WTC11 (cell line): Measurements from ENCODE around the gene RBP5. TPM values are rescaled to one million over a fixed set of nuclear protein-coding genes. Genes with fewer than 3 reads are reported as not detected.

ENCODE experiments used
- ATAC-seq: fragments of 200-7000 bp; cut with Tn5 transposase; 2 replicates; pipeline ENCODE4 v1.10.0; 2021; ENCODE audit warnings: mild to moderate bottlenecking, moderate library complexity
- CTCF ChIA-PET: fragments of 300-600 bp; sonication (Branson Sonifier 250); formaldehyde crosslinking; loops from one replicate; lab custom pipeline; 2021; ENCODE audit warnings: antibody characterized with exemption; lab: Charles Lee
- POLR2A ChIA-PET: fragments of 350-600 bp; sonication (Branson Sonifier 250); formaldehyde crosslinking; loops from one replicate; lab custom pipeline; 2021; ENCODE audit warnings: antibody characterized with exemption; lab: Charles Lee
- DNase-seq: peaks from one replicate; pipeline ENCODE4 v3.0.0; 2021; ENCODE audit warnings: low spot score
- H3K27ac Mint-ChIP-seq: 2 replicates; pipeline ENCODE4 v1.8.0; 2021; ENCODE audit warnings: mixed read lengths
- H3K27me3 Mint-ChIP-seq: 2 replicates; pipeline ENCODE4 v1.8.0; 2021; ENCODE audit warnings: low read depth, mild to moderate bottlenecking, moderate library complexity, mixed read lengths
- H3K36me3 Mint-ChIP-seq: 2 replicates; pipeline ENCODE4 v1.8.0; 2021; ENCODE audit warnings: mixed read lengths
- H3K4me1 Mint-ChIP-seq: 2 replicates; pipeline ENCODE4 v1.8.0; 2022; ENCODE audit warnings: mixed read lengths
- H3K4me3 Mint-ChIP-seq: 2 replicates; pipeline ENCODE4 v1.8.0; 2021; ENCODE audit warnings: mild to moderate bottlenecking, moderate library complexity, mixed read lengths
- H3K9me3 Mint-ChIP-seq: 2 replicates; pipeline ENCODE4 v1.8.0; 2021; ENCODE audit warnings: mixed read lengths
- AFF4 ChIP-seq: sonication (generic); formaldehyde crosslinking; IDR thresholded peaks from 2 replicates; pipeline ENCODE4 v1.8.1; 2023; ENCODE audit warnings: mild to moderate bottlenecking, missing genetic modification reagents, borderline replicate concordance
- ATF2 ChIP-seq: sonication (generic); formaldehyde crosslinking; IDR thresholded peaks from 2 replicates; pipeline ENCODE4 v1.8.1; 2022; ENCODE audit warnings: low read depth, missing genetic modification reagents, borderline replicate concordance
- ATF6 ChIP-seq: sonication (generic); formaldehyde crosslinking; IDR thresholded peaks from 2 replicates; pipeline ENCODE4 v1.8.1; 2023; ENCODE audit warnings: mild to moderate bottlenecking, missing genetic modification reagents
- E2F5 ChIP-seq: sonication (generic); formaldehyde crosslinking; IDR thresholded peaks from 2 replicates; pipeline ENCODE4 v1.8.1; 2022; ENCODE audit warnings: mild to moderate bottlenecking, moderate library complexity, missing genetic modification reagents
- GTF2I ChIP-seq: fragments of 250-450 bp; sonication (Bioruptor Pico); conservative IDR thresholded peaks from 2 replicates; pipeline ENCODE4 v1.4.0; 2021; ENCODE audit warnings: mild to moderate bottlenecking
- JAZF1 ChIP-seq: fragments of 250-450 bp; sonication (Bioruptor Pico); IDR thresholded peaks from 2 replicates; pipeline ENCODE4 v1.9.0; 2021; ENCODE audit warnings: moderate library complexity, mild to moderate bottlenecking, inconsistent platforms
- NFATC4 ChIP-seq: fragments of 250-450 bp; sonication (Bioruptor Pico); IDR thresholded peaks from 2 replicates; pipeline ENCODE4 v1.9.0; 2021; ENCODE audit warnings: mild to moderate bottlenecking
- NFE2L1 ChIP-seq: sonication (generic); formaldehyde crosslinking; IDR thresholded peaks from 2 replicates; pipeline ENCODE4 v1.8.1; 2023; ENCODE audit warnings: missing genetic modification reagents
- PREB ChIP-seq: sonication (generic); formaldehyde crosslinking; IDR thresholded peaks from 2 replicates; pipeline ENCODE4 v1.8.1; 2022; ENCODE audit warnings: mild to moderate bottlenecking, missing genetic modification reagents, moderate library complexity, borderline replicate concordance
- TCF7 ChIP-seq: sonication (generic); formaldehyde crosslinking; IDR thresholded peaks from 2 replicates; pipeline ENCODE4 v1.8.0; 2022; ENCODE audit warnings: mild to moderate bottlenecking, low read depth, missing genetic modification reagents, moderate library complexity
- TEAD1 ChIP-seq: sonication (generic); formaldehyde crosslinking; IDR thresholded peaks from 2 replicates; pipeline ENCODE4 v1.8.0; 2022; ENCODE audit warnings: mild to moderate bottlenecking, missing genetic modification reagents
- ZBTB43 ChIP-seq: sonication (generic); formaldehyde crosslinking; IDR thresholded peaks from 2 replicates; pipeline ENCODE4 v1.8.1; 2023; ENCODE audit warnings: mild to moderate bottlenecking, missing genetic modification reagents
- ZNF671 ChIP-seq: fragments of 250-450 bp; sonication (Bioruptor Pico); IDR thresholded peaks from 2 replicates; pipeline ENCODE4 v1.8.0; 2021; ENCODE audit warnings: mild to moderate bottlenecking
- total RNA-seq: library from RNA; stranded (reverse); gene quantifications from 3 replicates; pipeline ENCODE4 v1.2.3, GENCODE V29; 2021

Gene RBP5
- total RNA-seq, 1 experiment from 2014 or later, result 4.1 TPM

- Mint-ChIP-seq H3K36me3 (peaks cover 2% of the 10 kb centered on the region; the same call in 1 of the 2 replicates), H3K4me1 (no peaks in the 10 kb centered on the region), H3K27me3 (no peaks in the 10 kb centered on the region), H3K9me3 (no peaks in the 10 kb centered on the region), H3K4me3 (no peak overlapping the region), H3K27ac (no peak overlapping the region)
- CTCF ChIA-PET, result interaction anchor here (0.8 to 2.6 kb wide), 5 partner anchors 9 to 89 kb away, joined by 3 to 15 read pairs (median 10); partner anchors contain the start of gene C1S
- no peak for DNase-seq
- TF ChIP-seq AFF4 (no peak), ATF6 (CRISPR knock-in tag) (no peak), ZNF671 (CRISPR knock-in tag) (no peak), E2F5 (CRISPR knock-in tag) (no peak)
- POLR2A ChIA-PET, result no interaction called here
- no peak for ATAC-seq
Observed at GRCh38 chr12:7143564-7143963, 14.9 kb upstream of the RBP5 start.

GRCh38 chr12:7142809-7143465 lies 14.2 kb upstream of the RBP5 start:
- H3K36me3 Mint-ChIP-seq, result peaks cover 2% of the 10 kb centered on the region; the same call in 1 of the 2 replicates
- DNase-seq (no peak), ATAC-seq (no peak)
- no peaks in the 10 kb centered on the region for H3K27me3 Mint-ChIP-seq
- CTCF ChIA-PET, result interaction anchor here (0.6 to 2.6 kb wide), 13 partner anchors 9 to 217 kb away, joined by 3 to 15 read pairs (median 4); no protein-coding TSS in a partner anchor
- no peaks in the 10 kb centered on the region for H3K9me3 Mint-ChIP-seq
- POLR2A ChIA-PET, result no interaction called here
- no peak overlapping the region for H3K4me3 Mint-ChIP-seq
- H3K27ac Mint-ChIP-seq, result no peak overlapping the region
- no peaks in the 10 kb centered on the region for H3K4me1 Mint-ChIP-seq
- TF ChIP-seq TCF7 (CRISPR knock-in tag), result no peak
- no peak for TF ChIP-seq NFE2L1 (CRISPR knock-in tag)
- TF ChIP-seq PREB, result no peak
- no peak for TF ChIP-seq TEAD1 (CRISPR knock-in tag)
- no peak for TF ChIP-seq ATF2 (CRISPR knock-in tag)
- TF ChIP-seq JAZF1 (CRISPR knock-in tag), result no peak
- no peak for TF ChIP-seq GTF2I
- no peak for TF ChIP-seq NFATC4
- no peak for TF ChIP-seq ZBTB43 (CRISPR knock-in tag)
- no peak for TF ChIP-seq ATF6 (CRISPR knock-in tag)
- TF ChIP-seq AFF4, result no peak
